Cardiac muscle cell (in vitro differentiated cells and primary cell): ENCODE measurements around the gene PARPBP. TPM values are rescaled to one million over a fixed set of nuclear protein-coding genes. Genes with fewer than 3 reads are reported as not detected.
A peak's percentile ranks its signal among the peaks of the same experiment; 100 is the strongest.

Experiments
- DNase-seq, 2 donors: peaks; one replicate each; pipeline versions ENCODE4 v3.0.0 to v3.0.0-alpha.2; 2010 to 2017; ENCODE audit warnings: low read depth in 1 of 2, low spot score in 1 of 2
- H3K27ac ChIP-seq: fragments of 200-600 bp; sonication (generic); 2 replicates; pipeline ENCODE4 v1.5.1; 2016
- H3K27me3 ChIP-seq: fragments of 200-600 bp; sonication (generic); 2 replicates; pipeline ENCODE4 v1.6.0; 2016; ENCODE audit warnings: control low read depth
- H3K36me3 ChIP-seq: fragments of 200-600 bp; sonication (generic); 2 replicates; pipeline ENCODE4 v1.5.1; 2016; ENCODE audit warnings: control low read depth
- H3K4me1 ChIP-seq: fragments of 200-600 bp; sonication (generic); 2 replicates; pipeline ENCODE4 v1.8.1; 2017; ENCODE audit warnings: low read depth, mild to moderate bottlenecking, mixed run types
- H3K4me3 ChIP-seq: fragments of 200-600 bp; sonication (generic); 2 replicates; pipeline ENCODE4 v1.5.1; 2016; ENCODE audit warnings: mild to moderate bottlenecking
- H3K9me3 ChIP-seq: fragments of 200-600 bp; sonication (generic); 2 replicates; pipeline ENCODE4 v1.5.1; 2017; ENCODE audit warnings: low read depth, mild to moderate bottlenecking, control low read depth
- polyA plus RNA-seq: library from polyadenylated mRNA; unstranded; fragments of >200 nt; fragmentation: Nextera tagmentation; extraction: Ambion mirVana; gene quantifications from 2 replicates; pipeline ENCODE4 v1.2.1, GENCODE V29; 2016
- total RNA-seq: library from RNA; depleted of rRNA; stranded (reverse); fragments of >200 nt; gene quantifications from 2 replicates; pipeline ENCODE4 v1.2.3, GENCODE V29; 2016
- TF ChIP-seq, protein P1 (sequence below): IDR thresholded peaks from 2 replicates; pipeline ENCODE4 v1.5.1; 2012; ENCODE audit warnings: low read depth, mild to moderate bottlenecking, low read length

The PARPBP gene
- total and polyA plus RNA-seq, 2 experiments from 2014 or later, result 7.7 to 8.2 TPM

DNA sequence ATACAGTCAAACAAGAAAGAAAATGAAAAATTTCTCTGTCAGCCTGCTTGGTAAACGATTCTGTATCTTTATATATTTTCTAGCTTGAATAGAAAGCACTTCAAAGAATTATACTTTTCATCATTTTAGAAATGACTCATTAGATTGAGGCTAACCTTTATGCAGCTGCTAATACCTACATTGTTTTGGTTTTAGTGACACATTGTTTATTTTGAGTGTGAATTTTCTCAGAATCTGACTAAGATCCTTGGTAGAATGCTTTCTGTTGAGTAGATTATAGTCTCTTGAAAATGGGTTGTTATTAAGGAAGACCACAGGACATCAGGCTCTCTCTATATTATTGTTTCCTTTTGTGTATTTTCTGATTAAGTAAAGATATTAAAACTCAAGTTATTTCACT lies 77.8 kb downstream of the PARPBP start, which contains the start of gene PMCH:
PMCH (minus strand) TSS at position 45 of the 400 bp plus-strand sequence. CDS start 63 bp downstream, outside the sequence.
- DNase-seq, result no peak
- Histone ChIP-seq H3K27me3 (no peaks in the 10 kb centered on the region), H3K27ac (no peak within 1 kb of the TSS), H3K4me3 (no peak within 1 kb of the TSS), H3K4me1 (no peaks in the 10 kb centered on the region), H3K9me3 (no peaks in the 10 kb centered on the region), H3K36me3 (no peaks in the 10 kb centered on the region)
- TF ChIP-seq, protein P1, sequence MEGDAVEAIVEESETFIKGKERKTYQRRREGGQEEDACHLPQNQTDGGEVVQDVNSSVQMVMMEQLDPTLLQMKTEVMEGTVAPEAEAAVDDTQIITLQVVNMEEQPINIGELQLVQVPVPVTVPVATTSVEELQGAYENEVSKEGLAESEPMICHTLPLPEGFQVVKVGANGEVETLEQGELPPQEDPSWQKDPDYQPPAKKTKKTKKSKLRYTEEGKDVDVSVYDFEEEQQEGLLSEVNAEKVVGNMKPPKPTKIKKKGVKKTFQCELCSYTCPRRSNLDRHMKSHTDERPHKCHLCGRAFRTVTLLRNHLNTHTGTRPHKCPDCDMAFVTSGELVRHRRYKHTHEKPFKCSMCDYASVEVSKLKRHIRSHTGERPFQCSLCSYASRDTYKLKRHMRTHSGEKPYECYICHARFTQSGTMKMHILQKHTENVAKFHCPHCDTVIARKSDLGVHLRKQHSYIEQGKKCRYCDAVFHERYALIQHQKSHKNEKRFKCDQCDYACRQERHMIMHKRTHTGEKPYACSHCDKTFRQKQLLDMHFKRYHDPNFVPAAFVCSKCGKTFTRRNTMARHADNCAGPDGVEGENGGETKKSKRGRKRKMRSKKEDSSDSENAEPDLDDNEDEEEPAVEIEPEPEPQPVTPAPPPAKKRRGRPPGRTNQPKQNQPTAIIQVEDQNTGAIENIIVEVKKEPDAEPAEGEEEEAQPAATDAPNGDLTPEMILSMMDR, result no peak

DNA sequence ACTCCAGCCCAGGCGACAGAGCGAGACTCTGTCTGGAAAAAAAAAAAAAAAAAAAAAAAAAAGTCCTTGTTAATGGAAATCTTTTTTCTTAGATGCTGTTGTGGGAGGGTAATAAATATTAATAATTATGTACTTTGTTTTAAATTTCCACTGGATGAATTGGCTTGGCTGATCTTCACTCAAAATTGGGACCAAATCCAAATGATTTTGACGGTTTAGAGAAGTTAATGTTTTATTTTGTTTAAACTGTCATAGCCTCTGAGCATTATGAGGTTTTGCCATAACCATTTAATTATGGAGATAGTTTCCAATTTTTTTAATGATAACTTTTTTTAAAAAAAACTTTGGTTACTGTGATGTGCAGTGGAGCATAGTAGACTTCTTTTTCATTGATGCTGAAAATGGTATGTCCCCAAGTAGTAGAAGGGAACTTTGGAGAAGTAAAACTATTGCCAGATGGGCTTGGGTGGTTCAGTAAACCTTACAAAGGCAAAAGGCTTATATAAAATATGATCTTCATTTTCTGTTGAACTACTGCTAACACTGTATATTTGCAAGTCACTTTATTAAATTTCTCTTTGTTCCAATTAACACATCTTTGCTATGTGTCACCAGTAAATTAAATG lies 81.6 kb downstream of the PARPBP start:
- TF ChIP-seq, protein P1, result no peak
- H3K4me3 ChIP-seq, result no peak overlapping the region
- H3K36me3 ChIP-seq, result no peaks in the 10 kb centered on the region
- H3K27ac ChIP-seq, result no peak overlapping the region
- H3K4me1 ChIP-seq, result no peaks in the 10 kb centered on the region
- no peak for DNase-seq
- no peaks in the 10 kb centered on the region for H3K9me3 ChIP-seq
- H3K27me3 ChIP-seq, result no peaks in the 10 kb centered on the region

DNA sequence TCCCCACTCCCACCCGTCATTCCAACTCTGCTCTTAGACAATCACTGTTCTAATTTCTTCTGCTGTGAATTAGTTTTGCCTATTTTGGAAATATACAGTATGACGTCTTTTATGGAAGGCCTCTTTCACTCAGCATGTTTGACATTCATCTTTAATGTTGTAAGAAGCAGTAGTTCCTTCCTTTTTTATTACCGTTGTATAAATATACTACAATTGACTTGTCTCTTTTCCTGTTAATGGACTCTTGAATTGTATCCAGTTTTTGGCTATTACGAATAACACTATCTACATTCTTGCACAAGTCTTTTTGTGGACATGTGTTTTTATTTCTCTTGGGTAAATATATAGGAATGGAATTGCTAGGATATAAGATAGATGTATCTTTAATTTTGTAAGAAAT lies 82.6 kb downstream of the PARPBP start:
- no peaks in the 10 kb centered on the region for H3K27me3 ChIP-seq
- TF ChIP-seq, protein P1, result no peak
- no peaks in the 10 kb centered on the region for H3K4me1 ChIP-seq
- H3K36me3 ChIP-seq, result no peaks in the 10 kb centered on the region
- DNase-seq, result peak in 1 of 2 donors; percentile 34
- H3K4me3 ChIP-seq, result no peak overlapping the region
- no peak overlapping the region for H3K27ac ChIP-seq
- H3K9me3 ChIP-seq, result no peaks in the 10 kb centered on the region

DNA sequence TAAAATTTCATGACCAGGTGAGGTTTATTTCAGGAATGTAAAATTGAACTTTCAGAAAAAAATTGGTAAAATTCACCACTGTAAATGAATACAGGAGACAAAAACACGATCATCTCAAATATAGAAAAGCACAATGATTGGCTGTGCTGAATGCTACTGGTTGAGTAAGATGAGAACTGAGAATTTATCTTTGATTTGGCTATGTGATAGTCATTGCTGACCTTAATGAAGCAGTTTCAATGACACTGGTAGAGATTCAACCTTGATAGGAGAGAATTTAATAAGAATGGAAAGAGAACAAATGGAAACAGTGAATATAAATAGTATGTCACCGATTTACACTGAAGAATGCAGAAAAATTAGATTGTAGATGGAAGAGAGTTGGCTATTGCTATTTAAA lies 84.0 kb downstream of the PARPBP start:
- no peak overlapping the region for H3K27ac ChIP-seq

DNA sequence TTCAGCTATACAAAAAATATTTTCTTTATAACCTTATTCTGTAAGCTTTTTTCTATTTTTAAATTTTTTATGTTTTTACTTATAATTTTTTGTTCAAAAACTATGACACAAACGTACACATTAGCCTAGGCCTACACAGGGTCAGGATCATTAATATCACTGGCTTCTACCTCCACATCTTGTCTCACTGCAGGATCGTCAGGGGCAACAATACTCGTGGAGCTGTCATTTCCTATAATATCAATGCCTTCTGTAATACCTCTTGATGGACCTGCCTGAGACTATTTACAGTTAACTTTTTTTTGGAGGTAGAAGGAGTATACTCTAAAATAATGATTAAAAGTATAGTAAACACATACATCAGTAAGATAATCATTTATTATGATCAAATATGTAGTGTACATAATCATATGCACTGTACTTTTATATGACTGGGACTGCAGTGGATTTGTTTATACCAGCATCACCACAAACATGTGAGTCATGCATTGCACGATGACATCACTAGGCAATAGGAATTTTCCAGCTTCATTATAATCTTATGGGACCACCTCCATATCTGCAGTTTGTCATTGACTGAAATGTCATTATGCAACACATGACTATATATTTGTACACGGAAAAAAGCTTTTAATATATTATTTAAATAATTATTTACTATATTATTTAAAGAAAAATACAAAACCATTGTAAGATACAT lies 96.2 kb downstream of the PARPBP start:
- H3K27me3 ChIP-seq, result no peaks in the 10 kb centered on the region
- no peaks in the 10 kb centered on the region for H3K9me3 ChIP-seq
- peak in 1 of 2 donors; percentile 47 for DNase-seq
- H3K4me3 ChIP-seq, result no peak overlapping the region
- H3K4me1 ChIP-seq, result no peaks in the 10 kb centered on the region
- TF ChIP-seq, protein P1, result no peak
- H3K36me3 ChIP-seq, result no peaks in the 10 kb centered on the region
- H3K27ac ChIP-seq, result no peak overlapping the region

More for the DNA sequence above, 84.0 kb downstream of the PARPBP start:
- Histone ChIP-seq H3K4me1 (no peaks in the 10 kb centered on the region), H3K36me3 (no peaks in the 10 kb centered on the region), H3K27me3 (no peaks in the 10 kb centered on the region), H3K9me3 (no peaks in the 10 kb centered on the region), H3K4me3 (no peak overlapping the region)
- no peak for DNase-seq
- TF ChIP-seq, protein P1, result no peak
